GM21526 (cell line): ENCODE results near the gene CDKN2C.
"Not testable (repeated sequence)": the region's sequence is repeated elsewhere in the genome, so short reads cannot be mapped to it uniquely, and the experiment has no call there.

Source experiments
- ATAC-seq: cut with Tn5 transposase; IDR thresholded peaks from one replicate; pipeline ENCODE4 v1.9.1; 2021; ENCODE audit warnings: moderate library complexity; ENCODE audit not compliant: unreplicated experiment, low FRiP score

Gene CDKN2C

DNA sequence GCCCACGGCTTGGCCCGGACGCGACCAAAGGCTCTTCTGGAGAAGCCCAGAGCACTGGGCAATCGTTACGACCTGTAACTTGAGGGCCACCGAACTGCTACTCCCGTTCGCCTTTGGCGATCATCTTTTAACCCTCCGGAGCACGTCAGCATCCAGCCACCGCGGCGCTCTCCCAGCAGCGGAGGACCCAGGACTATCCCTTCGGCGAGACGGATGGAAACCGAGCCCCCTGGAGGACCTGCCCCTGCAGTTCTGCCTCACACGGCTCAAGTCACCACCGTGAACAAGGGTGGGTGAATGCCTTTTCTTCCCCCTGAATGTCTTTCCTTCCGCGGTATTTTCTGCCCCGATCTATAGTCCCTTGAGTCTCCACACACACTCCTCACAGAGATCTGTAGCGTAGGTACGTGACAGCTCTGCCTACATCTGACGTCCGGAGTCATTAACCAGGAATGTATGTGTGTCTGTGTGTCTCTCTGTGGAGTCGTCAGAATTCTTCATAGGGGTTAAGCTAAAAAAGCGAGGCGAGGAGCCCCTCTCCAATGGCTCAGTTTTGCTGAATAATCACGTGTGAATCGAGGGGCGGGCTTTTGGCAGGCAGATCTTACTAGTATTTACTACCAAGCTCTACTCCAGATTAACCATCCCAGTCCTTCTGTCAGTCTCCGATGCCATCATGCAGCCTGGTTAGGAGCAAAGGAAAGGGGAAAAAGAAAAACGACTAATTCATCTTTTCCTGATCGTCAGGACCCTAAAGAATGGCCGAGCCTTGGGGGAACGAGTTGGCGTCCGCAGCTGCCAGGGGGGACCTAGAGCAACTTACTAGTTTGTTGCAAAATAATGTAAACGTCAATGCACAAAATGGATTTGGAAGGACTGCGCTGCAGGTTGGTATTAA is at the start of gene CDKN2C:
Gene CDKN2C, plus strand, starts transcription at position 635 of the 898 bp plus-strand sequence. Its CDS starts 124 bp downstream, at position 759.
- ATAC-seq, result peak; percentile 32

DNA sequence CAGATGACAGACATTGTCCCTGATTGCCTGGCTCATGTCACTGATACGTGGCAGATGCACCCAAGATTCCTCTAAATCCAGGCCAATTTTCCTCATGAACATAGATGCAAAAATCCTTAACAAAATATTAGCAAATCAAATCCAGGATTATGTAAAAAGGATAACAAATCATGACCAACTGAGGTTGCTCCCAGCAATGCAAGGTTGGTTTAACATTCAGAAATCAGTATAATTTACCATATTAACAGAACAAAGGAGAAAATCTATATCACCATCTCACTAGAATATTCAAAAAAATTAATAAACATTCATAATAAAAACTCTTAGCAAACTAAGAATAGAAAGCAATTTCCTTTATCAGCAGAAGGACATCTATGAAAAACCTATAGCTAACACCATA is 49.6 kb upstream of the CDKN2C start:
- ATAC-seq, result no peak

DNA sequence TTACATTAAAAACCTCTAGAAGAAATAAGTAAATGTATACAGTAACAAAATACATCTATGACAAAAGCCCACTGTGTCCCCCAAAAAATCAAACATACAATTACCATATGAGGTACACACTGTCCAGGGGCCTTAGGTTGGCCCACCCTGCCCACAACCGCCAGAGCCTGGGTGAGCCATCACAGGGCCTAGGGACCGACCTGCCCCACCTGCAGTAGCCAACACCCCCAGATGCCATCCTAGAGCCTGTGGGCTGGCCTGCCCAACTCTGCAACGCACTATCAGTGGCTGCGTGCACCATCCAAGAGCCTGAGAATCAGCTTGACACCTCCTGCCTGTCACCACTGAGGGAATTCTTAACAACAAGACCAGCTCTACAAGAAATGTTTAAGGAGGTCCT is 49.0 kb upstream of the CDKN2C start:
- ATAC-seq, result no peak

DNA sequence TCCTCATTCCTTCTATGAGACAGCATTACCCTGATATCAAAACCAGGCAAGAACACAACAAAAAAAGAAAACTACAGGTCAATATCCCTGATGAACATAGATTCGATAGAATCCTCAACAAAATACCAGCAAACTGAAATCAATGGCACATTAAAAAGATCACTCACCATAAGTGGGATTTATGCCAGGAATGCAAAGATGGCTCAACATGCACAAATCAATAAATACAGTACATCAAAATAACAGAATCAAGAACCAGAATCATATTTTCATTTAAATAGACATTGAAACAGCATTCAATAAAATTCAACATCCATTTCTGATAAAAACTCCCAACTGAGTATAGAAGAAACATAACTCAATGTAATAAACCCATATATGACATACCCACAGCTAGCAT is 46.5 kb upstream of the CDKN2C start:
- no peak for ATAC-seq

DNA sequence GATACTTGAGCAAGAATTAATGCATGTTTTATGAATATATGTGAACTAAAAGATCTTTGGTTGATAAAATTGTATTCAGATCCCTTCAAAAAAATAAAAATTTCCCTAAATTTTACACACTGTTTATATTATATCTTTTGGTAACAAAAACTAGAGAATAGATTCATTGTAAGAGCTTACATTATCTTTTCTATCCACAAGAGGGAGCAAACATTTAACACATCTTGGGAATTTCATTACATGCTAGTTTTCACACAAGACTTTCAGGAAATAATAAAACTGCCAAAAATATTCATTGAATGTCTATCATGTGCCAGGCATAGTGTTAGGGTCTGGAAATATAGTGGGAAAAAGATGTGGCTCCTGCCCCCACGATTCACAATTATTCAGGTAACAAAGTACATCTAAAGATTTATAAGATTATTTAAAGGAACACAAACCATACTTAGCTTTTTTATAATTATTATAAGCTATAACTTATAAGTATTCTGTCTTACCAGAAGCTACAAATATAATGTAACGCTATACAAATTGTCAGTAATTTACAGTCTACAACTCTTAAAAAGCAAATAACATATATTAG is 40.6 kb upstream of the CDKN2C start:
- no peak for ATAC-seq

DNA sequence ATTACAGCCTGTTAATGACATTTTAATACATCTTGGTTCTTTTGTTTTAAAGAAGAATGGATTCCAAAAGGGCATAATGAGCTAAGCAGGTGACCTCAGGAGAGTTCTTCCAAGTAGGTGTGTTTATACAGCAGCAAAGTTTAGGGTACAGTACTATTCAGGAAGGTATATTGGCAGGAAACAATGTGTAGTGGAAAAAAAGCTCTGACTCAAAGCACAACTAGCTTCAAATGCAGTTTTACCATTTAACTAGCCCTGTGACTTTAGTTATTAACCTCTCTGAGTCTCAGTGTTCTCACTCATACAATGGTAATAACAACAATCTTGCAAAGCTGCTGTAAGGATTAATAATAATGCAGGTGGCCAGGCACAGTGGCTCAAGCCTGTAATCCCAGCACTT is 39.9 kb upstream of the CDKN2C start:
- no peak for ATAC-seq

DNA sequence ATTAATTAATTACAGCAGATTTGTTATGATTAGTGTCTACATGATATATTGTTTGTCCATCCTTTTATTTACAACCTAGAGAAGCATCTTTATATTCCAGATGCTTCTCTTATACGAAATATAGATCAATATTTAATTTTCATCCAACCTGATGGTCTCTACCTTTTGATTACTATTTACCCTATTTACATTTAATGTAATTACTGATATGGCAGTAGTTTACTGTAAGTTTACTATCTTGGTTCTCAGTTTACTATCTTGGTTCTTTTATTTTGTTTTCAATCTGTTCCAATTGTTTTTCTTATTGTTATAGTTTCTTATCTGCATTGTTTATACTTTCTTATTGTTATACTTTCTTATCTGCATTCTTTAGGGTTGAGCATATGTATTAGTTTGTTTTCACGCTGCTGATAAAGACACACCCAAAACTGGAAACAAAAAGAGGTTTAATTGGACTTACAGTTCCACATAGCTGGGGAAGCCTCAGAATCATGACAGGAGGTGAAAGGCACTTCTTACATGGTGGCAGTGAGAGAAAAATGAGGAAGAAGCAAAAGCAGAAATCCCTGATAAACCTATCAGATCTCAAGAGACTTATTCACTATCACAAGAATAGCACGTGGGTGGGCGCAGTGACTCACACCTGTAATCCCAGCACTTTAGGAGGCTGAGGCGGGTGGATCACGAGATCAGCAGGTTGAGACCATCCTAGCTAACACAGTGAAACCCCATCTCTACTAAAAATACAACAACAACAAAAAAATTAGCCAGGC is 38.9 kb upstream of the CDKN2C start:
- ATAC-seq, result no peak

DNA sequence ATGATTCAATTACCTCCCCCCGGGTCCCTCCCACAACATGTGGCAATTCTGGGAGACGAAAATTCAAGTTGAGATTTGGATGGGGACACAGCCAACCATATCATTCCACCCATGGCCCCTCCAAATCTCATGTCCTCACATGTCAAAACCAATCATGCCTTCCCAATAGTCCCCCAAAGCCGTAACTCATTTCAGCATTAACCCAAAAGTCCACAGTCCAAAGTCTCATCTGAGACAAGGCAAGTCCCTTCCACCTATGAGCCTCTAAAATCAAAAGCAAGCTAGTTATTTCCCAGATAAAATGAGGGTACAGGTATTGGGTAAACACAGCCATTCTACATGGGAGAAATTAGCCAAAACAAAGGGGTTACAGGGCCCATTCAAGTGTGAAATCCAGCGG is 38.0 kb upstream of the CDKN2C start:
- ATAC-seq, result not testable (repeated sequence)

DNA sequence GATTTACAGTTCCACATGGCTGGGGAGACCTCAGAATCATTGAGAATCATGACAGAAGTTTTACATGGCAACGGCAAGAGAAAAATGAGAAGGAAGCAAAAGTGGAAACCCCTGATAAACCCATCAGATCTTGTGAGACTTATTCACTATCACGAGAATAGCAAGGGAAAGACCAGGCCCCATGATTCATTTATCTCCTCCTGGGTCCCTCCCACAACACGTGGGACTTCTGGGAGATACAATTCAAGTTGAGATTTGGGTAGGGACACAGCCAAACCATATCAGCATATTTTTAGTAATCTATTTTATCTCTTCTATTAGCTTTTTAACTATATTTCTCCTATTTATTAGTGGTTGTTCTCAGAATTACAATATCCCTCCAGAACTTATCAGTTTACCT is 36.3 kb upstream of the CDKN2C start:
- ATAC-seq, result not testable (repeated sequence)

DNA sequence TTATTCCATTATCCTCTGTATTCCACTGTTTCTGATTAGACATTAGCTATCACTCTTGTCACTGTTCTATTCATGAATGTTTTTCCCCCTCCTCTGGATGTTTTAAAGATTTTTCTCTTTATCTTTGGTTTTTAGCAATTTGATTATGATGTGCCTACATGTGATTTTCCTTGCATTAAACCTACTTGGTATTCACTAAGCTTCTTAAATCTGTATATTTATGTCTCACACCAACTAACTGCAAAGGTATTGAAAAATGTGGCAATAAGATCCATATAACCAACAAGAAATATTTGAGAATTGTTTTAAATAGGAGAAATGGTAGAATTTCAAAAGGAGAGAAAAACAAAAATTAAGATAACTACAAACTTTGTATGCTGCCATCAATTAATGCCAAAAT is 35.2 kb upstream of the CDKN2C start:
- no peak for ATAC-seq

DNA sequence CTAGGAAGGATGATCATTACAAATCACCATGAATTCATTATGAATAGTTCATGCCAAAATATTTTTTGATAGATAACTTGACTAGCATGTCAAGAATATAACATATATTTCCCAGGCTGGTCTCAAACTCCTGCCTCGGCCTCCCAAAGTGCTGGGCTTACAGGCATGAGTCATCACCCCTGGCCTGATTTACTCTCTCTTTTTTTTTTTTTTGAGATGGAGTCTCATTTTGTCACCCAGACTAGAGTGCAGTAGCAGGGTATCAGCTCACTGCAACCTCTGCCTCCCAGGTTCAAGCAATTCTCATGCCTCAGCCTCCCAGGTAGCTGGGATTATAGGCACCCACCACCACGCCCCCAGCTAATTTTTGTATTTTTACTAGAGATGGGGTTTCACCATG is 34.8 kb upstream of the CDKN2C start:
- not testable (repeated sequence) for ATAC-seq

DNA sequence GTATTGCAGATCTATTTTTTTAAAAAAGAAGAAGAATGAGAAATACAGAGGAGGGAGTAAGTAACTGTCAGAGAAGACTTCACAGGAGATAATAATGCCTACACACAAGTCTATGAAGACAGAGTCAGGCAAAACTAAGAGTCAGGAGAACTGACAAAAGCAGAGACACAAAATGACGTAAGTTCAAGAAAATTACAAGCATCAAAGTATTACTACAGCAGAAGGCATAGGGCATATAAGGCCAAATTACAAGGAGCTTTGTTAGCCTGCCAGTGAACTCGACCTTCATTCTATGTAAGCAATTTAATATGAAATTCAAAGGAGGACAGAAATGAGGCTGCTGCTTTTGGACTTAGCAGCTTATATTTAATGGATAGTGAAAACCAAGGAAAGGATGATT is 33.7 kb upstream of the CDKN2C start:
- no peak for ATAC-seq

DNA sequence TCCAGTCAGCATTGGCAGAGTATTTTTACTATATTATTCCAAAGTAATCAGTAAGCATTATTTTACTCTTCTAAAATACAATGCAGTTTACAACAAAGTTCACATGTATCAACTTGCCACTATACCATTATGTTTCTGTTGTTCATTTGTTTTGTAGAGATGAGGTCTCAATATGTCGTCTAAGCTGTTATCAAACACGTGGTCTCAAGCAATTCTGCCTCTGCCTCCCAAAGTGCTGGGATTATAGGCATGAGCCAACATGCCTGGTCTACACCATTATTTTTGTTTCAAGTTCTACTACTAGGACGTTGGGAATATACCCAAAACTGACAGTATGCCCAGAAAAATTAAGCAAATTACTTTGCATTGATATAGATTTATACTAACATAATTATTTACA is 29.8 kb upstream of the CDKN2C start:
- ATAC-seq, result no peak

DNA sequence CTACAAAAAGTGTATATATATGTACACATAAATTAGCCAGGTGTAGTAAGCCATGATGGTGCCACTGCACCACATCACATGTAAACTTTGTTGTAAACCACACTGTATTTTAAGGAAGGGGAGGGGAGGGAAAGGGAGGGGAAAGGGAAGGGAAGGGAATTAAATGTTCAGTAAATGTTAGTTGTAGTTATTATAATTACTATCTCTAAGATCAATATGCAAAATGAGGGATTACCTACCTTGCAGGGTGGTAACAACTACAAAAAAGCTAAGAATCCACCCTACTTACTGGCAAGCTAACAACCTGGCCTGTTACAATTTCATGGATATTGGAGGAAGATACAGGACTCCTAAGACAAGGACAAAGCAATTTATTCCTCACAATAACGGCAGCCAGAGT is 27.7 kb upstream of the CDKN2C start:
- no peak for ATAC-seq

DNA sequence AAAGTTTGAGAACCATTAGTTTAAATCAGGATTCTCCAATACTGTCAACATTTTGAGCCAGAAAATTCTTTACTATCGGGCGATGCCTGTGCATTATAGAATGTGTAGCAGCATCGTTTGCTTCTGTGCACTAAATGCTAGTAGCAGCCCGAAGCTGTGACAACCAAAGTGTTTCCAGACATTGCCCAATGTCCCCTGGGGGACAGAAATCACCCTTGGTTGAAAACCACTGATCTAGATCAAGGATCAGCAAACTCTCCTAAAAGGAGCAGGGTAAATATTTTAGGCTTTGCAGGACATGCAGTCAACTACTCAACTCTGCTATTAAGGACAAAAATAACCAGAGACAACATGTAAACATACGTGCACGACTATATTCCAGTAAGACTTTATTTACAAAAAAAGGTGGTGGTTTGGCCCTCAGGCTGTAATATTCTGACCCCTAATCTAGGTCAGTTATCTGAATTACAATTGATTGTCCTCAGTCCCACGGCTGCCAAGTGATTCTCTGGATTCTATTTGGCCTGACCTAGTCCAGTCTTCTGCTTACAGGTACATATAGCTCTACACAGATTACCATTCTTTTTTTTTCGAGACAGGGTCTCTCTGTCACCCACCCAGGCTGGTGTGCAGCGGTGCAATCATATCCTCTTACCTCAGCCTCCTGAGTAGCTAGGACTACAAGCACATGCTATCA is 20.6 kb upstream of the CDKN2C start:
- no peak for ATAC-seq

DNA sequence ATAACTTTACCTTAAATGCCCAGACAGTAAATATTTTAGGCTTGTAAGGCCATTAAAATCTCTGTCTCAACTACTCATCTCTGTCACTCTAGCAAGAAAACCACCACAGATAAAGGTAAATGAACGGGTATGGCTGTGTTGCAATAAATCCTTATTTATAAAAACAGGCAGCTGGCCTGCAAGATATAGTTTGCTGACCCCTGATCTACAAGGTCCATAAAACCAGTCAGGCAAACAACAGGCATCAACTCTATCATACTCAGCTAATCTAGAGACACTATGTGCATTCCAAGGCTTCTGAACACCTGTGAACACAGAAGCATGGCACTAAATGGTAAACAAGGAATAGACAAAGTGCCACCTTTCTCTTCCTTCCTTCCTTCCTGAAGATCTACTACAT is 19.6 kb upstream of the CDKN2C start:
- no peak for ATAC-seq

DNA sequence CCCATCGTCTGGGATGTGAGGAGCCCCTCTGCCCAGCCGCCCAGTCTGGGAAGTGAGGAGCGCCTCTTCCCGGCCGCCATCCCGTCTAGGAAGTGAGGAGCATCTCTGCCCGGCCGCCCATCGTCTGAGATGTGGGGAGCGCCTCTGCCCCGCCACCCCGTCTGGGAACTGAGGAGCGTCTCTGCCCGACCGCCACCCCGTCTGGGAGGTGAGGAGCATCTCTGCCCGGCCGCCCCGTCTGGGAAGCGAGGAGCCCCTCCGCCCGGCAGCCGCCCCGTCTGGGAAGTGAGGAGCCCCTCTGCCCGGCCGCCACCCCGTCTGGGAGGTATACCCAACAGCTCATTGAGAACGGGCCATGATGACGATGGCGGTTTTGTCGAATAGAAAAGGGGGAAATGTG is 17.5 kb upstream of the CDKN2C start:
- not testable (repeated sequence) for ATAC-seq

DNA sequence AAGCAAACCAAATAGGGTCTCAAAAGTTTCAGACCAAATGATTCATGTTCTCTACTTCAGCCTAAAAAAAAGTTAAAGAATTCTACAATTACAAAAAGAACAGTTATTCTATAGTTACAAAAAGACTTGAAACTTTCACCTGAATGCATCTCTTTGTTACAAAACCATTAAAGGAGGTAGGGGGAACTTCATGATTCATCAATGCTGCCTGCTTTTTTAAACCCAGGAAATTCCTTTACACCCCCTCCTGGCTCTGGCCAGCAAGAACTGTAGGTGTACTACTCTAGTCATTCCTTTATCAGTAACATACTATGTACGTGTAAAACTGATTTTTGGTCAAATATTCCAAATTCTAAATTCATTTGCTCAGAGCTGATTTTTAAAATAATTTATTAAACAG is 14.9 kb upstream of the CDKN2C start:
- no peak for ATAC-seq

DNA sequence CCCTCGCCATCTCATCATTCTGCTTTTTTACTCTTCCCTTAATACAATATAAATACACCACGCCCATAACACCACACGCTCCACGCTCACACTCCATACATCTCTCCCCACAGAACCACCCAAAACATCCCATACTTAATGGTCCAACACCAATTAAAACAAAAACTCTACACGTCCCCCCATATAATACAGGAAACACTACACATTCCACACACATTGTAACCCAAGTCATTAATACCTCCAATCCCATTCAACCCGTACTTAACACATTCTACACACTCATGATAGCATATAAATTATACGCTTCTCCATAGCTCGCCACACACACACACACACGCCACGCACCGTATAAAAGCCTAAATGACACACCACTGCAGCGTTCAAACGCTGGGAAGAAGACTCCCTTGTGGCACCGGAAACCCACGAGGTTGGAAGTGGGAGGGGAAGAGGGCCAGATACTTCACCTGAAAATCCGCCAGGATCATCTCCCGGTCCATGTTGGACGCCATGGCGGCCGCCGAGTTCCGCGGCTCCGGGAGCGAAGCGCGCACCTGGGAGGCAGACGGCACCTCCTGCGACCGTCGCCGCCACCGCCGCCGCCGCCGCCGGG is 10.6 kb upstream of the CDKN2C start:
- no peak for ATAC-seq
